HepG2 (cell line): ENCODE measurements around the gene RAB3B. TPM values are rescaled to one million over a fixed set of nuclear protein-coding genes. Genes with fewer than 3 reads are reported as not detected.

ENCODE experiments used
- CBX1 ChIP-seq: IDR thresholded peaks from one replicate; pipeline ENCODE4 v1.6.1; 2016; ENCODE audit warnings: antibody characterized with exemption, low read depth
- FOSL2 ChIP-seq: sonication (generic); formaldehyde crosslinking; IDR thresholded peaks from 2 replicates; pipeline ENCODE4 v1.4.0; 2020; ENCODE audit warnings: missing genetic modification reagents
- GPN1 ChIP-seq: sonication (generic); formaldehyde crosslinking; IDR thresholded peaks from 2 replicates; pipeline ENCODE4 v1.5.1; 2020; ENCODE audit warnings: missing genetic modification reagents, borderline replicate concordance
- HINFP ChIP-seq: sonication (generic); formaldehyde crosslinking; IDR thresholded peaks from 2 replicates; pipeline ENCODE4 v1.4.0; 2020; ENCODE audit warnings: low read depth, mild to moderate bottlenecking, missing genetic modification reagents
- HNRNPL ChIP-seq: fragments of 200-400 bp; formaldehyde crosslinking; IDR thresholded peaks from 2 replicates; pipeline ENCODE4 v1.6.1; 2017; ENCODE audit warnings: mild to moderate bottlenecking, low read depth, low read length
- KLF6 ChIP-seq: IDR thresholded peaks from 2 replicates; pipeline ENCODE4 v1.8.0; 2016; ENCODE audit warnings: missing biosample characterization, missing genetic modification reagents
- MTF1 ChIP-seq: sonication (generic); formaldehyde crosslinking; IDR thresholded peaks from 2 replicates; pipeline ENCODE4 v1.5.0; 2020; ENCODE audit warnings: missing genetic modification reagents
- NR2F6 ChIP-seq, 2 experiments: IDR thresholded peaks; 2 replicates each; pipeline ENCODE4 v1.6.1; 2016; ENCODE audit warnings: antibody characterized with exemption in 1 of 2, mild to moderate bottlenecking in 1 of 2
- PHF20 ChIP-seq: sonication (generic); formaldehyde crosslinking; IDR thresholded peaks from 2 replicates; pipeline ENCODE4 v1.5.0; 2020; ENCODE audit warnings: mild to moderate bottlenecking, missing genetic modification reagents
- POLR2AphosphoS5 ChIP-seq: IDR thresholded peaks from 2 replicates; pipeline ENCODE4 v1.6.1; 2012; ENCODE audit warnings: low read depth, low read length
- PRDM10 ChIP-seq: sonication (generic); formaldehyde crosslinking; IDR thresholded peaks from 2 replicates; pipeline ENCODE4 v1.4.0; 2020; ENCODE audit warnings: low read depth, missing genetic modification reagents
- ZFYVE20 ChIP-seq: sonication (generic); formaldehyde crosslinking; IDR thresholded peaks from 2 replicates; pipeline ENCODE4 v1.8.0; 2023; ENCODE audit warnings: low read depth, mild to moderate bottlenecking, moderate library complexity, missing genetic modification reagents, borderline replicate concordance
- ZNF263 ChIP-seq: sonication (generic); formaldehyde crosslinking; IDR thresholded peaks from 2 replicates; pipeline ENCODE4 v1.4.0; 2020; ENCODE audit warnings: missing genetic modification reagents
- ZNF331 ChIP-seq: sonication (generic); formaldehyde crosslinking; IDR thresholded peaks from 2 replicates; pipeline ENCODE4 v1.4.0; 2020; ENCODE audit warnings: missing genetic modification reagents
- ZNF570 ChIP-seq: sonication (generic); formaldehyde crosslinking; IDR thresholded peaks from 2 replicates; pipeline ENCODE4 v1.4.0; 2020; ENCODE audit warnings: mild to moderate bottlenecking, missing genetic modification reagents, borderline replicate concordance
- polyA plus RNA-seq, 8 experiments: library from polyadenylated mRNA; depleted of rRNA in 3 of 8; stranded (reverse) in 7 of 8; unstranded in 1 of 8; fragments of >200 nt; fragmentation: Illumina TruSeq in 4 of 8; extraction: Trizol in 4 of 8; gene quantifications; 2 replicates each; pipeline versions ENCODE4 v1.2.1 to v1.2.3, GENCODE V29; 2011 to 2016; ENCODE audit warnings: low read depth in 4 of 8, missing spikeins in 1 of 8, mixed read lengths in 1 of 8; ENCODE audit not compliant: insufficient read depth in 1 of 8
- total RNA-seq, 5 experiments: library from RNA; depleted of rRNA; stranded (reverse); fragments of >200 nt; fragmentation: Illumina TruSeq; extraction: Trizol; gene quantifications; 2 replicates each; pipeline ENCODE4 v1.2.3, GENCODE V29; 2016; ENCODE audit warnings: low read depth in 1 of 5
- TF ChIP-seq, protein P1 (sequence below): sonication (generic); formaldehyde crosslinking; IDR thresholded peaks from 2 replicates; pipeline ENCODE4 v1.8.1; 2023; ENCODE audit warnings: mild to moderate bottlenecking, missing genetic modification reagents
- TF ChIP-seq, protein P2 (sequence below): sonication (generic); formaldehyde crosslinking; IDR thresholded peaks from 2 replicates; pipeline ENCODE4 v1.4.0; 2020; ENCODE audit warnings: missing genetic modification reagents
- TF ChIP-seq, protein P3 (sequence below): sonication (generic); formaldehyde crosslinking; IDR thresholded peaks from 2 replicates; pipeline ENCODE4 v1.5.0; 2020; ENCODE audit warnings: mild to moderate bottlenecking, missing genetic modification reagents

The RAB3B gene
- total and polyA plus RNA-seq, 2 of the 13 experiments (the other 11 are each of a cell fraction or from before 2014, with no cell fraction given): 1.0 to 1.2 TPM

- TF ChIP-seq ZNF263 (CRISPR knock-in tag) (peak; percentile 55; the same call in 1 of the 2 replicates), GPN1 (CRISPR knock-in tag) (no peak), ZFYVE20 (CRISPR knock-in tag) (0 out of 2 replicates have a peak, but pooled peaks have one; percentile 17), HINFP (CRISPR knock-in tag) (0 out of 2 replicates have a peak, but pooled peaks have one; percentile 44), MTF1 (no peak), ZNF331 (CRISPR knock-in tag) (no peak), ZNF570 (CRISPR knock-in tag) (0 out of 2 replicates have a peak, but pooled peaks have one; percentile 54), POLR2AphosphoS5 (peak; percentile 81), CBX1 (no peak), PHF20 (CRISPR knock-in tag) (peak; percentile 92), PRDM10 (no peak), FOSL2 (CRISPR knock-in tag) (no peak; the same call in 1 of the 2 replicates), NR2F6 (IDR thresholded peaks at IDR 0.05) (no peak), NR2F6 (CRISPR knock-in tag; IDR thresholded peaks at IDR 0.05) (0 out of 2 replicates have a peak, but pooled peaks have one; percentile 14), KLF6 (CRISPR knock-in tag) (peak; percentile 80; the same call in 1 of the 2 replicates), HNRNPL (0 out of 2 replicates have a peak, but pooled peaks have one; percentile 18)
- TF ChIP-seq, protein P1, sequence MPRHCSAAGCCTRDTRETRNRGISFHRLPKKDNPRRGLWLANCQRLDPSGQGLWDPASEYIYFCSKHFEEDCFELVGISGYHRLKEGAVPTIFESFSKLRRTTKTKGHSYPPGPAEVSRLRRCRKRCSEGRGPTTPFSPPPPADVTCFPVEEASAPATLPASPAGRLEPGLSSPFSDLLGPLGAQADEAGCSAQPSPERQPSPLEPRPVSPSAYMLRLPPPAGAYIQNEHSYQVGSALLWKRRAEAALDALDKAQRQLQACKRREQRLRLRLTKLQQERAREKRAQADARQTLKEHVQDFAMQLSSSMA (CRISPR knock-in tag): no peak
- TF ChIP-seq, protein P2, sequence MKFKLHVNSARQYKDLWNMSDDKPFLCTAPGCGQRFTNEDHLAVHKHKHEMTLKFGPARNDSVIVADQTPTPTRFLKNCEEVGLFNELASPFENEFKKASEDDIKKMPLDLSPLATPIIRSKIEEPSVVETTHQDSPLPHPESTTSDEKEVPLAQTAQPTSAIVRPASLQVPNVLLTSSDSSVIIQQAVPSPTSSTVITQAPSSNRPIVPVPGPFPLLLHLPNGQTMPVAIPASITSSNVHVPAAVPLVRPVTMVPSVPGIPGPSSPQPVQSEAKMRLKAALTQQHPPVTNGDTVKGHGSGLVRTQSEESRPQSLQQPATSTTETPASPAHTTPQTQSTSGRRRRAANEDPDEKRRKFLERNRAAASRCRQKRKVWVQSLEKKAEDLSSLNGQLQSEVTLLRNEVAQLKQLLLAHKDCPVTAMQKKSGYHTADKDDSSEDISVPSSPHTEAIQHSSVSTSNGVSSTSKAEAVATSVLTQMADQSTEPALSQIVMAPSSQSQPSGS (CRISPR knock-in tag): no peak
- TF ChIP-seq, protein P3, sequence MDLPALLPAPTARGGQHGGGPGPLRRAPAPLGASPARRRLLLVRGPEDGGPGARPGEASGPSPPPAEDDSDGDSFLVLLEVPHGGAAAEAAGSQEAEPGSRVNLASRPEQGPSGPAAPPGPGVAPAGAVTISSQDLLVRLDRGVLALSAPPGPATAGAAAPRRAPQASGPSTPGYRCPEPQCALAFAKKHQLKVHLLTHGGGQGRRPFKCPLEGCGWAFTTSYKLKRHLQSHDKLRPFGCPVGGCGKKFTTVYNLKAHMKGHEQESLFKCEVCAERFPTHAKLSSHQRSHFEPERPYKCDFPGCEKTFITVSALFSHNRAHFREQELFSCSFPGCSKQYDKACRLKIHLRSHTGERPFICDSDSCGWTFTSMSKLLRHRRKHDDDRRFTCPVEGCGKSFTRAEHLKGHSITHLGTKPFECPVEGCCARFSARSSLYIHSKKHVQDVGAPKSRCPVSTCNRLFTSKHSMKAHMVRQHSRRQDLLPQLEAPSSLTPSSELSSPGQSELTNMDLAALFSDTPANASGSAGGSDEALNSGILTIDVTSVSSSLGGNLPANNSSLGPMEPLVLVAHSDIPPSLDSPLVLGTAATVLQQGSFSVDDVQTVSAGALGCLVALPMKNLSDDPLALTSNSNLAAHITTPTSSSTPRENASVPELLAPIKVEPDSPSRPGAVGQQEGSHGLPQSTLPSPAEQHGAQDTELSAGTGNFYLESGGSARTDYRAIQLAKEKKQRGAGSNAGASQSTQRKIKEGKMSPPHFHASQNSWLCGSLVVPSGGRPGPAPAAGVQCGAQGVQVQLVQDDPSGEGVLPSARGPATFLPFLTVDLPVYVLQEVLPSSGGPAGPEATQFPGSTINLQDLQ: peak; percentile 76; the same call in 1 of the 2 replicates
These were observed 42.9 kb upstream of the RAB3B start, which contains the start of gene KTI12 (continued) for GRCh38 chr1:52033190-52034049.
